ENCODE results near the gene PILRB. TPM values are rescaled to one million over a fixed set of nuclear protein-coding genes. Genes with fewer than 3 reads are reported as not detected.
"Not testable (repeated sequence)": the region's sequence is repeated elsewhere in the genome, so short reads cannot be mapped to it uniquely, and the experiment has no call there.

PILRB gene
- total RNA-seq: 10 to 100 TPM; 36.4 to 95.3 (median 54.3) TPM
- long read RNA-seq, donor 1, partial matches to known transcripts: 0 of 6 reads
- long read RNA-seq, donor 1, other reads (novel, unspliced or antisense): 6 of 6 reads
- long read RNA-seq, donor 2, partial matches to known transcripts: 0 of 2 reads
- long read RNA-seq, donor 2, other reads (novel, unspliced or antisense): 2 of 2 reads

GRCh38 chr7:100358027-100358856 is at the start of gene PILRB:
Gene PILRB, plus strand, starts transcription at chr7:100358117. Its CDS starts 186 bp downstream, at chr7:100358303.
- no peak within 1 kb of the TSS for H3K4me3 ChIP-seq
- no peak for TF ChIP-seq CTCF (IDR thresholded peaks at IDR 0.05)
- DNase-seq (peak in 1 of 3 donors; percentile 46), ATAC-seq (peak; percentile 11)
- H3K4me1 ChIP-seq (ENCODE audit: low read depth): no peaks in the 10 kb centered on the region
- no peaks in the 10 kb centered on the region for H3K9me3 ChIP-seq
- peaks cover 15% of the 10 kb centered on the region for H3K36me3 ChIP-seq (ENCODE audit: low read depth)
- intact Hi-C loops (cut with DNase I, micrococcal nuclease): no loop called here

DNA sequence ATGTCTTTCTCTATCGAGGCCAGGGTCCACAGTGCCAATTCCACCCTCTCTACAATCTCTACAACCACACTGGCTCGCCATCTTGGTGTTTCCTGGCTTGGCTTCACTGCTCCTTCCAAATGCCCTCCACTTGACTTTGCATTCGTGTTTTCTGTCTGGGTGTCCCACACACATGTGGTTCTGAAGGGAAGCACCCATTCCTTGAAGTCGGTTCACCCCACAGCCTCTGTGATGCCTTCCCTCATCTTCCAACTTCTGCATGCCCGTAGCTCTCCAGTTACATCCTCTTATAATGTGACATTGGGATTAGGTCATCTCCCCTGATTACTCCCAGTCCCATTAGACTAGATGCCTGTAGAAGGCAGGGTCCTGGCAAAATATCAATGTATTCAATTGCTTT is 39.6 kb upstream of the PILRB start:
- H3K4me1 ChIP-seq (ENCODE audit: low read depth); ATAC-seq; intact Hi-C loops (cut with DNase I, micrococcal nuclease): not testable (repeated sequence)

DNA sequence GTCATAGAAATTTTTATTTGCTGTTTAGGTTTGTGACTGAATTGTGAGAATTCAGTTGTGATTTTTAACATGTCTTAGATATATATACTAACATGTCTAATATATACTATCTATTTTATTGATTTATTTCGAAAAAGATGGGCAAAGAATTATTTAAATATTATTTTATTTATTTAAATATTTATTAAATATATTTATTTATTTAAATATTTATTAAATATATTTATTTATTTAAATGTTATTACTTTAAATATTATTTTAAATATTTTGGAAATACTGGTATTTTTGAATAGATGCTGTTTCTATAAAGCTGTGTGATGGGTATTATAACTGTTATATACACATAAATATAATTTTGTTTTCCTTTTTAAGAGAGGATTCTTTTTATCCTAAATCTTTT is 36.3 kb upstream of the PILRB start:
- DNase-seq; ATAC-seq; H3K4me3 ChIP-seq; H3K36me3 ChIP-seq (ENCODE audit: low read depth); H3K4me1 ChIP-seq (ENCODE audit: low read depth); intact Hi-C loops (cut with DNase I, micrococcal nuclease); H3K9me3 ChIP-seq: not testable (repeated sequence)

More for the DNA sequence above, 39.6 kb upstream of the PILRB start:
- not testable (repeated sequence) for H3K4me3 ChIP-seq; H3K36me3 ChIP-seq (ENCODE audit: low read depth); H3K9me3 ChIP-seq; DNase-seq

DNA sequence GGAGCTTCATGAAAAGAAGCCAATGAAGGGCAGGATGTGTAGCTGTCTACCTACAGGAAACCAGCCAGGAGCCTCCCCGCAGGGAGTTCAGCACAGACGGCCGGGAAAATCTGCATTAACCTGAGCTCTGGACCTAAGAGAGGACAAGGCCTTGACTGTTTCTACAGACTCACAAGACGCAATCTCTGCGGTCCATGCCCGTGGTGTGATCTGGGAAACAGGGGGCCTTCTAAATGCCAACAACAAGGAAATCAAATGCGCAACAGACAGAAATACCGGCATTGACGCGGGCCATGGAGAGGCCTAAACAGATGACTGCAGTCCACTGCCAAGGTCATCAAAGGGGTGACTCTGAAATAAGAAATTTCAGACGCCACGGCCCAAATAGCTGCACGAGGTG is 33.7 kb upstream of the PILRB start:
- DNase-seq; ATAC-seq; H3K4me1 ChIP-seq (ENCODE audit: low read depth); H3K9me3 ChIP-seq; H3K4me3 ChIP-seq; intact Hi-C loops (cut with DNase I, micrococcal nuclease); H3K36me3 ChIP-seq (ENCODE audit: low read depth): not testable (repeated sequence)

DNA sequence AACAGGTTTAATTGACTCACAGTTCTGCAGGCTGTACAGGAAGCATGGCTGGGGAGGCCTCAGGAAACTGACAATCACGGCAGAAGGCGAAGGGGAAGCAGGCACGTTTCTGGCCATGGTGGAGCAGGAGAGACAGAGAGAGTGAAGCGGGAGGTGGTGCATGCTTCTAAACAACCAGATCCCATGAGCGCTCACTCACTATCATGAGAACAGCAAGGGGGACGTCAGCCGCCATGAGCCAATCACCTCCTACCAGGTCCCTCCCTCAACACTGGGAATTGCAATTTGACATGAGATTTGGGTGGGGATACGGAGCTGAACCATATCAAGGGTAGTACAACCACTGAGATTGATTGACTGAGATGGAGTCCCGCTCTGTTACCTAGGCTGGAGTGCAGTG is 32.2 kb upstream of the PILRB start:
- intact Hi-C loops (cut with DNase I, micrococcal nuclease); H3K36me3 ChIP-seq (ENCODE audit: low read depth); H3K4me1 ChIP-seq (ENCODE audit: low read depth); H3K4me3 ChIP-seq; DNase-seq; H3K9me3 ChIP-seq; ATAC-seq: not testable (repeated sequence)

DNA sequence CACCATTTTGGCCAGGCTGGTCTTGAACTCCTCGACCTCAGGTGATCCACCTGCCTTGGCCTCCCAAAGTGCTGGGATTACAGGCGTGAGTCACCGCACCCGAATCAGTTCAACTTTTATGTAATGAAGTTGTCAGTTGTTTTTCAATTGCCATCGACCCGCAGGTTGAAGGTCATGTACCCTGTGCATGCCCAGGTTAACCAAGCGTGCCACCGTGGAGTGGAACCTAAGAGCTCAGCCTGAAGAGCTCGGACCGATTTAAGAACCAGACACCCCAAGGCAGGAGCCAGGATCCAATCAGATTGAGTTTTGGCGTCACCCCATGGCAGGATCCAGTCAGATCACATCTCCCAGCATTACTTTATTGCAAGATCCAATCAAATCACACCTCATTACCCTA is 31.0 kb upstream of the PILRB start:
- not testable (repeated sequence) for DNase-seq; H3K36me3 ChIP-seq (ENCODE audit: low read depth)

DNA sequence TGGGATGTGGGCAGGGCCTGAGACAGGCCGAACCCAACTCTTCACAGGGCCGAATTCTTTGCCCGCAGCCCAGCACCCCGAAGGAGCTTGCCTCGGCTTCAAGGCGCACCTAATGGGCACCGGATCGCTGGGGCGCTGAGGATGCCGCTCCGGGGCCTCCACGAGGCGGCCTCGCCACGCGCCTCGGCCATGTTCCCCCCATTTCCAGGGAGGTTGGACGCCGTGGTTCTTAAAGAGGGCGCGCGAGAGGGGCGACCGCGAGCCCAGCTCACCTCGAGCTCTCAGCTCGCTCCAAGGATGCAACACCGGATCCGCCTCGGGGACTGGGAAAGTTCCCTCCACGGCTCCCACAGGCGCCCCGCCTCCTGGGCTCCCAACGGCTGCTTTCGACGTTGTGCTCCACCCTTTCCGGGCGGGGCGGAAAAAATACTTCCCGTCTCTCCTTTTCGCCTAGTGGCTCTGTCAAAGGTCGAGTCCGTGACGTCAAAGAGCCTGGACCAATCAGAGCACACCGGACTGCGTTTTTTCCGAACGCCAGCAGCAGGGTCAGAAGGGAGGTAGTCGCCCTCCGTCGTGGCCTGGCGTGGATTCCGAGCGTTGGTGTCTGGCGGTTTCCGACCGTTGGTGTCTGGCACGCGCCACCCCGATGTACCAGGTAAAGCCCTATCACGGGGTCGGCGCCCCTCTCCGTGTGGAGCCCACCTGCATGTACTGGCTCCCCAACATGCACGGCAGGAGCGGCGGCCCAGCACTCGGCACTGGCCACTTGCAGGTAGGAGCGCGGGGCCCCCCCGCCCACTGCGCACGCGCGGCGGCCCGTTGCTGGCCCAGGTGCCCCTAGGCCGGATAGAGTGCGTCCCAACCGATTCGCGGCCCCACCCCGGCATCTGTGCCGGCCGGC is 22.1 kb upstream of the PILRB start:
- peak overlapping the region; percentile 42 for H3K4me3 ChIP-seq
- H3K36me3 ChIP-seq (ENCODE audit: low read depth); intact Hi-C loops (cut with DNase I, micrococcal nuclease); H3K9me3 ChIP-seq; H3K4me1 ChIP-seq (ENCODE audit: low read depth): not testable (repeated sequence)
- peak; percentile 97 for ATAC-seq
- peak; percentile 92 to 95 (median 94) for DNase-seq

More for the DNA sequence above, 31.0 kb upstream of the PILRB start:
- ATAC-seq; H3K4me3 ChIP-seq; intact Hi-C loops (cut with DNase I, micrococcal nuclease); H3K4me1 ChIP-seq (ENCODE audit: low read depth); H3K9me3 ChIP-seq: not testable (repeated sequence)

DNA sequence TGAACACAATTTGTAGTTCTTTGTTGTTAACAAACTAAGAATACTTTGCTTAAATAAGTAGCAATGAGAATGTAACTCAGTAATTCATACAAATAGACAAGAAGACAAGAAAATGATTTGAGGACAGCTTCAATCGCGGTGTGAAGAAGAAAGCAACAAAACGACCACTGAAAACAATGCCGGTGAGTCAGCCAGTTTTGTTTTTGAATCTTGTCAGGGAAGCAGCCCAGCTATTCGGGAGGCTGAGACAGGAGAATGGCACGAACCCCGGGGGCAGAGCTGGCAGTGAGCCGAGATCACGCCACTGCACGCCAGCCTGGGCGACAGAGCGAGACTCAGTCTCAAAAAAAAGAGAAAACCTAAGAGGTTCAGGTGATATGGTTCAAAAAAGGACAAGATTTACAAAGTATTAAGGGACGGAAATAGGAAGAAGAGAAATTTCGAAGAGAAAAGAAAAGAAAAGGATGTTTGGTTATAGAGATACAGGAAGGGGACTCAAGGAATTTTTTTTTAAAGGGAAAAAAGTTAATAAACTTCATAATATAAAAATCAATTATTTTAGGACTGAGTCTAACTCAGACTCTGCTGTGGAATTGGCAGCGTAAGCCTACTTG is 19.7 kb upstream of the PILRB start:
- H3K4me3 ChIP-seq; ATAC-seq; H3K36me3 ChIP-seq (ENCODE audit: low read depth); DNase-seq; H3K9me3 ChIP-seq; H3K4me1 ChIP-seq (ENCODE audit: low read depth); intact Hi-C loops (cut with DNase I, micrococcal nuclease): not testable (repeated sequence)

DNA sequence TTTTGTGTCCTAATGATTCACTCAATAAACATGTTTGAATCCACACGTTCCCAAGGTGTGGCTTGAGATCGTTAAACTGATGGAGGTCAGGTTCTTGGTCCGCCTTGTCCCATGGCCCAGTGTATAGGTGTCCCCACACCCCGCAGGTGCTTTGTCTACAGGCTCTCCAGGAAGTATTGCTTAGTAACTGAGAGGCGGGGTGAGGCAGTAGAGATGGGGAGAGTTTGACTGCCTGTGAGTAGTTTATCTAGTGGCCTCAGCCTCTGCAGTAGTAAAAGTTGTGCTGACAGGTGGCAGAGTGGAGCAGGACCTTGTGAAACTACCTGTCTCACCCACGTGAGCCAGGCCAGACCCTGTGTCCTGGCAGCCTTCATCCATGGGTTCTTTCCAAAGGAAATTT is 16.6 kb upstream of the PILRB start:
- H3K36me3 ChIP-seq (ENCODE audit: low read depth); H3K9me3 ChIP-seq; H3K4me3 ChIP-seq; H3K4me1 ChIP-seq (ENCODE audit: low read depth); intact Hi-C loops (cut with DNase I, micrococcal nuclease): not testable (repeated sequence)
- ATAC-seq (peak; percentile 94), DNase-seq (peak in 2 of 3 donors; percentile 55 to 61)

Data from mucosa of descending colon (tissue), 3 donors.